ENCODE measurements around the gene SPDEF. TPM values are rescaled to one million over a fixed set of nuclear protein-coding genes. Genes with fewer than 3 reads are reported as not detected.

SPDEF gene
- total RNA-seq, 4 donors from 2014 or later: not detected

DNA sequence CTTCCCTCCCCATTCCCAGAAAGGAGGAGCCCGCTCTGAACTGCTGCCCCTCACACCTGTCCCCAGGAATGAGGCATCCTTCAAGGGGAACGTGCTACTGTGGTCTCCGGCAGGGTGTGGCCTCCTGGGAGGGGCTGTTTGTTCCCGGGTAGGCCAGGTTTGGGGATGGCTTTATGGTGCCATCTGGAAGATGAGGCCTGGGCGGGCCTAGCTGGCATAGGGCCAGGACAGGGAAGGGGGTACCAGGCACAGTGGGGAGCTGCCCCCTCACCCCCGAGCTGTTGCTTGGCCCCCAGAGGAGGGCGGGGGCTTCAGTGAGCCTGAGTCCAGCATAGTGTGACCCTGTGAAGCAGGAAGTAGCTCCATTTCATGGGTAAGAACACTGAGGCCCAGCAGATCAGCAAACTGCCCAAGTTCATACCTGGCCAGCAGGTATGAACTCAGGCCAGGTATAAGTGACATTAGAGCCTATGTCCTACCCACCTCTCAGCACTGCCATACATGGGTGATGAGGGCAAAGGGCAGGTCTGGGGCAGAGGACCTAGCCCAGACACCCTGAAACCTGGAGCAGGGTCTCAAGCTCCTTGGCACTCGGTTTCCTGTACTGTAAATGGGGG is 17.5 kb upstream of the SPDEF start:
- Histone ChIP-seq H3K27me3 (peaks cover 0 to 16% of the 10 kb centered on the region in 2 donors), H3K4me3 (no peak overlapping the region), H3K4me1 (no peaks in the 10 kb centered on the region), H3K36me3 (no peaks in the 10 kb centered on the region), H3K27ac (no peak overlapping the region), H3K9me3 (no peaks in the 10 kb centered on the region)
- WGBS, 2 donors: 72 to 77% methylated on average over 7 to 8 of the region's 8 CpGs
- TF ChIP-seq EP300 (IDR thresholded peaks at IDR 0.05): no peak
- no peak for DNase-seq (ENCODE audit: low spot score in 2 of 2)

DNA sequence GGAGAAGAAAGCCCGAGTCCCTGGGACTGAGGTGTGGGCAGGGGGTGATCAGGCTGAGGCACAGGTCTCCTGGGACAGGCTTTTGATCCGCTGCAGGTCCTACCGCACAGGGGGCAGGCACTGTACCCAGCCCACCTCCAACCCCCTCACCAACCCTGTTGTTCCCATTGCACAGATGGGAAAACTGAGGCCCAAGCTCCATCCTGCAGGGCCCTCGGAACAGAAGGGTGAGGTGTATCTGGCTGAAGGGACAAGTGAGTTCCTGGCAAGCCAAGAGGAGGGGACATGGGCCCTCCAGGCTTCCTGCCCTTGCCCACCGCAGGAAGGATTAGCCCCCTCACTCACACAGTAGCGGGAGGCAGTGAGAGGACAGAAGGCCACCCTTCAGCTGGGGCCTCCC is 16.5 kb upstream of the SPDEF start:
- TF ChIP-seq, protein P1, sequence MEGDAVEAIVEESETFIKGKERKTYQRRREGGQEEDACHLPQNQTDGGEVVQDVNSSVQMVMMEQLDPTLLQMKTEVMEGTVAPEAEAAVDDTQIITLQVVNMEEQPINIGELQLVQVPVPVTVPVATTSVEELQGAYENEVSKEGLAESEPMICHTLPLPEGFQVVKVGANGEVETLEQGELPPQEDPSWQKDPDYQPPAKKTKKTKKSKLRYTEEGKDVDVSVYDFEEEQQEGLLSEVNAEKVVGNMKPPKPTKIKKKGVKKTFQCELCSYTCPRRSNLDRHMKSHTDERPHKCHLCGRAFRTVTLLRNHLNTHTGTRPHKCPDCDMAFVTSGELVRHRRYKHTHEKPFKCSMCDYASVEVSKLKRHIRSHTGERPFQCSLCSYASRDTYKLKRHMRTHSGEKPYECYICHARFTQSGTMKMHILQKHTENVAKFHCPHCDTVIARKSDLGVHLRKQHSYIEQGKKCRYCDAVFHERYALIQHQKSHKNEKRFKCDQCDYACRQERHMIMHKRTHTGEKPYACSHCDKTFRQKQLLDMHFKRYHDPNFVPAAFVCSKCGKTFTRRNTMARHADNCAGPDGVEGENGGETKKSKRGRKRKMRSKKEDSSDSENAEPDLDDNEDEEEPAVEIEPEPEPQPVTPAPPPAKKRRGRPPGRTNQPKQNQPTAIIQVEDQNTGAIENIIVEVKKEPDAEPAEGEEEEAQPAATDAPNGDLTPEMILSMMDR (IDR thresholded peaks at IDR 0.05): no peak
- no peak for TF ChIP-seq EP300 (IDR thresholded peaks at IDR 0.05)
- TF ChIP-seq POLR2A (IDR thresholded peaks at IDR 0.05): no peak

DNA sequence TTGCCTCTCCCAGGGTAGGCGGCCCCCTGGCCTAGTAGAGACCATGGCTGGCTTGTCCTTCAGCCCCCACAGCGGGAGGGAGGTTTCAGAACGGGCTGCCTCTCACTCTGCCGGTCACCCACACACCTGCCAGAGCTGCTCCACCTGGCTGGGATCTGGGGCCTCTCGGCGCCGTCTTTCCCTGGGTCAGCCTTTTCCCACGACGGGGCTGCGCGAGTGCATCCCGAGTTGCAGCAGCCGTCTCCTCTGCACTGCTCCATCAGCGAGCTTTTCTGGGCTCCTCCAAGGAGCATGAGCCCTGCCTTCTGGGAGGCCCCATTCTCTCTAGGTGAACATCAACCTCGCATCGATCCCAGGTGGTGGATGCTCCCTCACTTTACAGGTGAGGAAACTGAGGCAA is 15.9 kb upstream of the SPDEF start:
- H3K36me3 ChIP-seq: no peaks in the 10 kb centered on the region
- WGBS, 2 donors: 72% methylated on average over 15 to 16 of the region's 16 CpGs
- H3K9me3 ChIP-seq: no peaks in the 10 kb centered on the region
- TF ChIP-seq POLR2A (IDR thresholded peaks at IDR 0.05) (no peak), EP300 (IDR thresholded peaks at IDR 0.05) (no peak)
- TF ChIP-seq, protein P1 (IDR thresholded peaks at IDR 0.05): no peak
- no peak overlapping the region for H3K27ac ChIP-seq
- no peak overlapping the region for H3K4me3 ChIP-seq
- DNase-seq (ENCODE audit: low spot score in 2 of 2): no peak
- H3K27me3 ChIP-seq: peaks cover 0 to 29% of the 10 kb centered on the region in 2 donors
- H3K4me1 ChIP-seq: no peaks in the 10 kb centered on the region

More for the DNA sequence above, 16.5 kb upstream of the SPDEF start:
- Histone ChIP-seq H3K36me3 (no peaks in the 10 kb centered on the region), H3K4me3 (no peak overlapping the region), H3K4me1 (no peaks in the 10 kb centered on the region), H3K27ac (no peak overlapping the region), H3K9me3 (no peaks in the 10 kb centered on the region), H3K27me3 (peaks cover 0 to 26% of the 10 kb centered on the region in 2 donors)
- no peak for DNase-seq (ENCODE audit: low spot score in 2 of 2)
- 86 to 88% methylated on average over 6 of the region's 6 CpGs for WGBS, 2 donors

- Histone ChIP-seq H3K27me3 (peaks cover 0 to 34% of the 10 kb centered on the region in 2 donors), H3K4me1 (no peaks in the 10 kb centered on the region), H3K4me3 (no peak overlapping the region), H3K27ac (no peak overlapping the region), H3K9me3 (no peaks in the 10 kb centered on the region), H3K36me3 (no peaks in the 10 kb centered on the region)
- WGBS, 2 donors: 66 to 74% methylated on average over 8 to 9 of the region's 9 CpGs
- no peak for DNase-seq (ENCODE audit: low spot score in 2 of 2)
- TF ChIP-seq, protein P1 (IDR thresholded peaks at IDR 0.05): no peak
- TF ChIP-seq EP300 (IDR thresholded peaks at IDR 0.05): no peak
- no peak for TF ChIP-seq POLR2A (IDR thresholded peaks at IDR 0.05)
These were observed 15.3 kb upstream of the SPDEF start for GRCh38 chr6:34571388-34571787.

GRCh38 chr6:34570066-34570833 is 14.1 kb upstream of the SPDEF start:
- no peak for DNase-seq (ENCODE audit: low spot score in 2 of 2)
- TF ChIP-seq EP300 (IDR thresholded peaks at IDR 0.05) (no peak), POLR2A (IDR thresholded peaks at IDR 0.05) (no peak)
- TF ChIP-seq, protein P1 (IDR thresholded peaks at IDR 0.05): no peak
- peaks cover 0 to 34% of the 10 kb centered on the region in 2 donors for H3K27me3 ChIP-seq
- H3K4me3 ChIP-seq: no peak overlapping the region
- WGBS, 2 donors: 73 to 75% methylated on average over 21 of the region's 21 CpGs
- no peak overlapping the region for H3K27ac ChIP-seq
- H3K9me3 ChIP-seq: no peaks in the 10 kb centered on the region
- H3K4me1 ChIP-seq: no peaks in the 10 kb centered on the region
- no peaks in the 10 kb centered on the region for H3K36me3 ChIP-seq
